NOMO-1 (cell line): ENCODE measurements around the gene MELTF.

ENCODE experiments used
- DNase-seq, 2 experiments: peaks; one replicate each; lab custom pipeline; 2025; ENCODE audit not compliant: unreplicated experiment in 2 of 2; lab: John Stamatoyannopoulos, UW

MELTF gene

GRCh38 chr3:196969660-196970546 lies 59.7 kb downstream of the MELTF start:
- peak; percentile 59 to 86 for DNase-seq

DNA sequence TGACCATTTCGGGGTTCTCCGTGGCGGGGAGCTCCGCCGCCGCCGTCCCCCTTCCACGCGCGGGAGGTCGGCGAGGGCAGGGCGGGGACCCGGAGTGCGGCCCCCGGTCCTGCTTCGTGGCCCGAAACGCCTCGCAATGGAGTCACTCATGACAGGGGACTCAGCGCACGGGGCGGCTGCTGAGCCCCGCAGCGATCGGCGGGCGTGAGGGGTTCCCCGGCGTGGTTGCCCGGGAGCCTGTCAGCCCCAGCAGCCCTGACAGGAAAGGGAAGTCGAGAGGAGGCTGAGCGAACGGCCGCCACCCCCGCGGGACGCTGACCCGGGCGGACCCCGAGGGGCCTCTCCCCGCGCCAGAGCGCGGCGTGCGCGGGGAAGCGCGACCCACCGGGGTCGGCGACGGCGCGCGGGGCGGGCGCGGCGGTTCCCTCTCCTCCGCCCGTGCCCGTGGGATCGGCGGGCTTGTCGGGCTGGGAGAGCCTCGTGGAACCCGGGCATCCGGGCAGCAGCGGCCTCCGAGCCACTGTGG lies 60.4 kb downstream of the MELTF start:
- peak; percentile 56 to 57 for DNase-seq

DNA sequence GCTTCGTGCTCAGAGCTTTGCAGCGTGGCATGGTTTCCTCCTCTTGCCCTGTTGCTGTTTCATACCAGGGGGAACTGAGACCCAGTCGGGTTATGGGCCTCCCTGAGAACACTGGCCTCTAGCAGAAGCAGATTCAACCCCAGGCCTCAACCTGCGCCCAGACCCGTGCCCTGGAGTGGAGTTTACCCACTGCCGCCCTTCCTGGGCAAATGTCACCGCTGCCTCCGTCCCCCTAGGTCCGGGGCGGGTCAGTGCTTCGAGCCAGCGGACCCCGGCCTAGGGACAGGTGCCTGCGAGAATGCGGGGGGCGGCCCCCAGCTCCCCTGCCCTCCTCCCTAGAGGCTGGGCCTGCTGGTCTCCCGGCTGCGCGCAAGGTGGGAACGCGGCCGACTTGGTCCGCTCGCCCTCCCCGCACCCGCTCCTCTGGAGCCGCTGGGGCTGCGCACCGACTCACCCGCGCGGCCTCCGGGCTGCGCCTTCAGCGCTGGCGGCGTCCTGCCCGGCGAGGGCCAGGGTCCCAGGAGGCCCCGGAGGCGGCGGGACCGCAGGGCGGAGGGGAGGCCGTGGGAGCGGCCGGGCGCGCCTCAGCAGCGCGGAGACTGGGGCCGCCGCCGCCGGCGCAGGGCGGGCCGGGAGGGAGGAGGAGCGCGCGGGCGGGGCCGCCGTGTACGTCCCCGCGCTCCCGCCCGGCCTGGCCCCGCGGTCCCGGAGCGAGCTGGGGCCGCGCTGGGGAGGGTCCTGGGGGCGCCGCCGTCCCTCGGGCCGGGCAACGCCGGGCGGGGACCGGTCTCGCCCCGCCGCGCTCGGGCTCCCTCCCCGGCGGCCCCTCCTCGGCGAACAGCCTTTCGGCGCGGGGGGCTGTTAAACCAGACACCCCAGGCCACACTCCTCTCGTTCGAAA lies 61.1 kb downstream of the MELTF start, which contains the start of gene PIGZ:
PIGZ (minus strand) TSS at position 601 of the 901 bp plus-strand sequence. CDS start 16,802 bp downstream, outside the sequence.
- DNase-seq = peak; percentile 42 to 65

- DNase-seq = no peak
Observed at GRCh38 chr3:196967412-196968232, 62.0 kb downstream of the MELTF start.

DNA sequence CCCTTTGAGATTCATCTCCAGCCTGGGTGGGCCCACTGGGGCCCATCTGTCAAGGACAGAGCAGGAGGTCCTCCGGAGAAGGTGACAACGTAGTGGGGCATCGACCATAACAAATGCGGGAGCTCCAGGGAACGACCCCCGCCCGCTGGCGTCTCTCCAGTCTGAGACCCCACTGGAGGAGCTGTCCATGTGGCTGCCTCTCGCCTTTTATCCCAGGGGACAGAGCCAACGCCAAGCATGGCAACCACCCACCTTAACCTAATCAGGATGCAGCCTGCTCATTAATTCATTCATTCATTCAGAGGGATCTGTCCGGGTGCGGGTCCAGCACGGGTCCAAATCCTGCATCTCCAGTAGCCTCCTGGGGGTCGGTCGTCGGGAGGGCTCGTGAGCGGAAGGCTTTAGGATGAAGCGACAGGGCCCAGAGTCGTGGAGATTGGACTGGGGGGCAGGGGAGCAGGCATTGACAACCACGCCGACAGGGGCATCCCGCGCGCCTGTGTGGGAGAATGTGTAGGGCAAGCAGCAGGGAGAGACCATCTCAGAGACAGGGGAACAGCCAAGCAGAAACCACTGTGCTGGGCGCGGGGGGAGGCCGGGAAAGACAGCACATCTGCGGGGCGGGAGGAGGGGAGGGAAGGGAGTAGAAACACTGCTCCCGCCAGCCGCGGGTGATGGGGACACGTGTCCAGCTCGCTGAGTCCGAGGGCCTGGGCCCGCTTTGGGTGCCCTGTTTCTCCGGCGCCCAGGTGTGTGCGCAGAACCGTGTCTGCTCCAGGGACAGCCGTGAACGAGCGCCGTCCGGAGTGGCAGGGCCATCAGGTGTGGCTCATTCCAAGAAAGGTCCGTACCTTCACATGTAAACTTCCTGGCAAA lies 62.9 kb downstream of the MELTF start:
- no peak for DNase-seq

GRCh38 chr3:196965804-196966173 lies 63.8 kb downstream of the MELTF start:
- no peak for DNase-seq

DNA sequence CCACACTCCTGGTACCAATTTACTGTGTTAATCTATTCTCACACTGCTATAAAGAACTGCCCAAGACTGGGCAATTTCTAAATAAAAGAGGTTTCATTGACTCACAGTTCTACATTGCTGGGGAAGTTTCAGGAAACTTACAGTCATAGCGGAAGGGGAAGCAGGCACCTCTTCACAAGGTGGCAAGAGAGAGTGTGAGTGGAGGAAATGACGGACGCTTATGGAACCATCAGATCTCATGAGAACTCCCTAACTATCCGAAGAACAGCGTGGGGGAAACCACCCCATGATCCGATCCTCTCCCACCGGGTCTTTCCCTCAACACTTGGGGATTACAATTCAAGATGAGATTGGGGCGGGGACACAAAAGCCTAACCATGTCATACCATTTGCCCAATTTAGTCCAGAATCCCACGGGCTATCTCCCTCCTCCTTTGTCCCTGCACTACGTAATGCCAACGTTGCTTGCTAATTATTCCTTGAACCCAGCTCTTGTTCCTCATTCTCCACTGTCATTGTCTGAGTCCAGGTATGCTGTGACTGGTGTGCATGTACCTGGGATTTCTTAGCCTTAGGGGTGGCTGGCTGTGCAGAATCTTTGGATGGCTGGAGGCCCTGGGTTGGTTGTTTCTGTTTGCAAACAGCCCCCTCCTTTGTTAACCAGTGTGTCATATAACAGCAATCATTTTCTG lies 64.4 kb downstream of the MELTF start:
- no peak for DNase-seq

DNA sequence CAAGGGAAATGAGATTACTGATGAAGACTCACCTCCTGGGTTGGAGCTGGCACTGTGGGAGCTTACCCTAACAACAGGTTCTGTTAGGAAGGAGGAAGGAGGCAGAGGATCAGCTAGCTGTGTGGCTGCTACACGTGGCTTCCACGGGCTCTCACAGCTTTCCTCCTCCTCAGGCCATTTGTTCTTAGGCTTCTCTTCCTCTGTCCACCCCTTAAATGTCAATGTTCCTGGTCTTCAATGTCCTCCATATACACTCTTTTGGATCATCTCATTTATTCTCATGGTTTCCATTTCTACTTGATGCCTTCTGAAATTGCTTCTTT lies 66.0 kb downstream of the MELTF start:
- DNase-seq = no peak

DNA sequence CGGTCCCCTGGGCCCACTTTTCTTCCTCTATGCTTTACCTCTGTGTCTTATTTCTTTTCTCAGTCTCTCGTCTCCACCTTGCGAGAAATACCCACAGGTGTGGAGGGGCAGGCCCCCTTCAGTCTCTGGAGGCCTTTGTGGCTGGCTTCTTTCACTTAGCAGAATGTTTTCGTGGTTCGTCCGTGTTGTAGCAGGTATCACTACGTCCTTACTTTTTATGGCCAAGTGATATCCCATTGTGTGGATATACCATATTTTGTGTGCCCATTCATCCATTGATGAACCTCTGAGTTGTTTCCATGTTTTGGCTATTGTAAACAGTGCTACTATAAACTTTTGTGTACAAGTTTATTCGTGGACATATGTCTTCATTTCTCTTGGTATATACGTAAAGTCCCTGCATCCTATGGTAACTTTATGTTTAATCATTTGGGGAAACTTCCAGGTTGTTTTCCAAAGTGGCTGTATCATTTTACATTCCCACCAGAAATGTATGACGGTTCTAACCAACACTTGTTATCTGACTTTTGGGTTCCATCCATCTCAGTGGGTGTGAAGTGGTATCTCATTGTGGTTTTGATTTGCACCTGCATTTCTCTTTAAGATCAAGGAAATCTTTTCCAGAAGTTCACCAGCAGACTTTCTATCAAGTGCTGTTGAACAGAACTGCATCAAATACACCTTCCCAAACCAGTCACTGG lies 66.5 kb downstream of the MELTF start:
- no peak for DNase-seq

GRCh38 chr3:196962108-196962929 lies 67.3 kb downstream of the MELTF start:
- DNase-seq = no peak

DNA sequence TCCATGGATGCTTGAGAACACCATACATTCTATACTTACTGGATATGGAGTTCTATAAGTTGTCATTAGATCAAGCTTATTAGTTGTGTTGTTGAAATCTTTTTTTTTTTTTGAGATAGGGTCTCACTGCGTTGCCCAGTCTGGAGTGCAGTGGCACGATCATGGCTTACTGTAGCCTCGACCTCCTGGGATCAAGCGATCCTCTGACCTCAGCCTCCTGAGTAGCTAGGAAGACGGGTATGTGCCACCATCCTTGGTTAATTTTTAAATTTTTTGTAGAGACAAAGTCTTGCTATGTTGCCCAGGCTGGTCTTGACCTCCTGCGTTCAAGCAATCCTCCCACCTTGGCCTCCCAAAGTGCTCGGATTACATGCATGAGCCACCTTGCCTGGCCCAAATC lies 74.8 kb downstream of the MELTF start:
- no peak for DNase-seq
